Calu3 (cell line): ENCODE results near the gene HOXA11. TPM values are rescaled to one million over a fixed set of nuclear protein-coding genes. Genes with fewer than 3 reads are reported as not detected.

Experiments used
- BruUV-seq: library from RNA; stranded (reverse); fragments of 400-500 nt; replicated peaks from 2 replicates; lab custom pipeline; 2021; lab: Mats Ljungman, UMichigan
- CTCF ChIA-PET: fragments of 300-600 bp; sonication (Branson Sonifier 250); formaldehyde crosslinking; loops from one replicate; lab custom pipeline; 2022; ENCODE audit warnings: antibody characterized with exemption; lab: Charles Lee
- DNase-seq: peaks from one replicate; pipeline ENCODE4 v3.0.0; 2022
- H3K27ac Mint-ChIP-seq: one replicate; pipeline ENCODE4 v1.8.0; 2022; ENCODE audit warnings: mixed read lengths; ENCODE audit not compliant: unreplicated experiment
- H3K27me3 Mint-ChIP-seq: one replicate; pipeline ENCODE4 v1.8.0; 2022; ENCODE audit warnings: mixed read lengths; ENCODE audit not compliant: unreplicated experiment
- H3K36me3 Mint-ChIP-seq: one replicate; pipeline ENCODE4 v1.8.0; 2022; ENCODE audit warnings: mild to moderate bottlenecking, moderate library complexity, mixed read lengths; ENCODE audit not compliant: insufficient read depth, unreplicated experiment
- H3K4me1 Mint-ChIP-seq: one replicate; pipeline ENCODE4 v1.8.0; 2022; ENCODE audit warnings: mild to moderate bottlenecking, low read depth, mixed read lengths; ENCODE audit not compliant: unreplicated experiment
- H3K4me3 Mint-ChIP-seq: one replicate; pipeline ENCODE4 v1.8.0; 2022; ENCODE audit warnings: mild to moderate bottlenecking, low read depth, moderate library complexity, mixed read lengths; ENCODE audit not compliant: unreplicated experiment
- H3K9me3 Mint-ChIP-seq: one replicate; pipeline ENCODE4 v1.8.0; 2022; ENCODE audit warnings: low read depth, mixed read lengths; ENCODE audit not compliant: unreplicated experiment
- intact Hi-C: fragments of 100-400 bp; cut with micrococcal nuclease; formaldehyde crosslinking; loops from one replicate; pipeline ENCODE4 v1.10.0; 2022; ENCODE audit not compliant: unreplicated experiment
- total RNA-seq: library from RNA; stranded (reverse); gene quantifications from 2 replicates; pipeline ENCODE4 v1.2.3, GENCODE V29; 2022
- TF ChIP-seq, protein P1 (sequence below): fragments of 200-600 bp; IDR thresholded peaks from one replicate; pipeline ENCODE4 v1.8.0; 2022; ENCODE audit warnings: antibody characterized with exemption; ENCODE audit not compliant: unreplicated experiment

The HOXA11 gene
- total RNA-seq, 1 experiment from 2014 or later = 0.54 TPM

DNA sequence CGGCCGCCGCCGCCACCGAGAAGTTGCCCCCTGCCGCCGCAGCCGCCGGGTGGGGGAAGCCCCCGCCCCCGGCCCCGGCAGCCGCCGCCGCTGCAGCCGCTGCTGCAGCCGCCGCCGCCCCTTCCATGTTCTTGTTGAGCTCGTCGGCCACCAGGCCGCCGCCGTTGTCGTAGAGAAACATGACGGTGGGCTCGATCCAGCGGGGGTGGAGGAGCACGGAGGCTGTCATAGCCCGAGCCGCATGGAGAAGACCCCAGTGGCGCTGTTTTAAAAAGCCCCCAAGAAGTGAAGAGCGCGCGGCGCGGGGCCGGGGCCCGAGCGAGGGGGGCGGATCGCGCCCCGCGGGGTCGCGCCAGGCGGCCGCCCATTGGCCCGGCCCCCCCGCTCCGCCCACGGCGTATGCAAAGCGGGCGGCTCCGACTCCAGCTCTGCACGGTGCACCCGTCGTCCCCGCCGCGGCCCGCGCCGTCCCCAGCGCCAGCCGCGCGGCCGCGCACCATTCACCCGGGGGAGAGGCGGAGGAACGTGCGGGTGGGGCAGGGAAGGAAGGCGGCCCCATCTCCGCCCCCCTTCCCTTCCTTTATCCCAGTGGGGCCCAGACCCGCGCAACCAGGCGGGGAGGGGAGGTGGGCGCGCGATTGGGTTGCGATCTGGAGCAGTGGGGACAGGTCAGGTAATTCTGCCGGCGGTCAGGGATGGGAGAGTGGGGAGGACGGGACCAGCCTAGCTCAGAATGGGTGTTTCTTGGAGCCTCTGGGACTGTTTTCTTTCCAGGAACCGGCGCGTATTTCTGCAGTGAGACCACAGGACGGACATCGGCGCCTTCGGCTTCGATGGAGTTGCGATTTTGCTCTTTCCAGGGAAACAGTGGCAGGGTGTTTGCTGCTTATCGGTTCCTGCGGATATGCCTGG is 15.1 kb upstream of the HOXA11 start, which contains the start of gene HOXA13:
Gene HOXA13, minus strand, starts transcription at position 243 of the 912 bp plus-strand sequence. Its CDS starts 14 bp downstream, at position 229.
- Mint-ChIP-seq H3K27me3 (peaks cover 49% of the 10 kb centered on the region), H3K4me1 (peaks cover 10% of the 10 kb centered on the region), H3K9me3 (no peaks in the 10 kb centered on the region), H3K27ac (no peak within 1 kb of the TSS), H3K36me3 (peaks cover 25% of the 10 kb centered on the region), H3K4me3 (peak within 1 kb of the TSS; percentile 71)
- no TSS peak for BruUV-seq
- peak; percentile 90 for DNase-seq
- TF ChIP-seq, protein P1, sequence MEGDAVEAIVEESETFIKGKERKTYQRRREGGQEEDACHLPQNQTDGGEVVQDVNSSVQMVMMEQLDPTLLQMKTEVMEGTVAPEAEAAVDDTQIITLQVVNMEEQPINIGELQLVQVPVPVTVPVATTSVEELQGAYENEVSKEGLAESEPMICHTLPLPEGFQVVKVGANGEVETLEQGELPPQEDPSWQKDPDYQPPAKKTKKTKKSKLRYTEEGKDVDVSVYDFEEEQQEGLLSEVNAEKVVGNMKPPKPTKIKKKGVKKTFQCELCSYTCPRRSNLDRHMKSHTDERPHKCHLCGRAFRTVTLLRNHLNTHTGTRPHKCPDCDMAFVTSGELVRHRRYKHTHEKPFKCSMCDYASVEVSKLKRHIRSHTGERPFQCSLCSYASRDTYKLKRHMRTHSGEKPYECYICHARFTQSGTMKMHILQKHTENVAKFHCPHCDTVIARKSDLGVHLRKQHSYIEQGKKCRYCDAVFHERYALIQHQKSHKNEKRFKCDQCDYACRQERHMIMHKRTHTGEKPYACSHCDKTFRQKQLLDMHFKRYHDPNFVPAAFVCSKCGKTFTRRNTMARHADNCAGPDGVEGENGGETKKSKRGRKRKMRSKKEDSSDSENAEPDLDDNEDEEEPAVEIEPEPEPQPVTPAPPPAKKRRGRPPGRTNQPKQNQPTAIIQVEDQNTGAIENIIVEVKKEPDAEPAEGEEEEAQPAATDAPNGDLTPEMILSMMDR = no peak
- intact Hi-C loops = loop anchor here (5.0 kb wide), 1 partner anchor 572 kb away; no protein-coding TSS in a partner anchor
- CTCF ChIA-PET = interaction anchor here (0.7 to 1.9 kb wide), 13 partner anchors 8 to 794 kb away, joined by 3 to 9 read pairs (median 3); no protein-coding TSS in a partner anchor

DNA sequence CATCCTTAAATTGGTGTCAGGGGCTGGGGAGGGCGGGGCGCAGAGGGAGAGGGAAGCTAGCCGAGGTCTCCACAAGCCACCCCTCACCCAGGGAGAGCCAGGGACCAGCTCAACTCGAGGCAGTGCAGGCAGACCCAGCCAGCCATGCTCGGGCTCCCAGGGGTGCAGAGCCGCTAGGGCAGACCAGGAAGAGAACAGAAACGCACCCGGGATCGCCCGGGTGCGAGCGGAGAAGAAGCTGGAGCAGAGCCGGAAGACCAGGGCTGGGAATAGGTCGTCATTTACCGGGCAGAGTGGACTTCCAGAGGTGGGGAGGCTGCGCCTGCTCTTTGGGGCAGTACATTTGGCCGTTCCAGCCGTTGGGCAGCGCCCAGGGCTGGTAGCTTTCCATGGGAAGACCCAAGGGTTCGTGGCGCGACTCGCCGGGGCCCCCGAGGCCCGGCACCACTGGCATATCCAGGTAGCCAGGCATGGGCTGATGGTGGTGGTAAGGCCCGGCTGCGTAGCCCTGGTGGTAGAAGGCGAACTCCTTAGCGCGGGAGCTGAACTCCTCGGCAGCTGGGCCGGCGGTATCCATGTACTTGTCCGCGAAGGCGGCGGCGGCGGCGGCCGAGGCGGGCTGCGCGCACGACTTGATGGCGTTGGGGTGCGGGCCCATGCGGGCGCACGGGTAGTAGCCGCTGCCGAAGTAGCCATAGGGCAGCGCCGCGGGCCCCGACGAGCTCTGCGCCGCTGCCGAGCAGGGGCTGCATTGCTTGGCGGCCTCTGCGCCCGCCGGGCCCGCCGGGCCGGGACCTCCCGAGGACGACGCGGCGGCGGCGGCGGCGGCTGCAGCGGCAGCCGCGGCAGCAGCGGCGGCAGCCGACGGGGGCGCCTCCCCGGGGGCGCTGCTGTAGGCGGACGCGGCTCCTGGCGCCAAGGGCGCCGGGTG is 14.1 kb upstream of the HOXA11 start:
- H3K27ac Mint-ChIP-seq = no peak overlapping the region
- no TSS peak for BruUV-seq
- peaks cover 25% of the 10 kb centered on the region for H3K36me3 Mint-ChIP-seq
- TF ChIP-seq, protein P1 = no peak
- H3K27me3 Mint-ChIP-seq = peaks cover 40% of the 10 kb centered on the region
- intact Hi-C loops = loop anchor here (5.0 kb wide), 1 partner anchor 573 kb away; no protein-coding TSS in a partner anchor
- CTCF ChIA-PET = interaction anchor here (0.5 to 1.9 kb wide), 20 partner anchors 9 to 948 kb away, joined by 3 to 9 read pairs (median 3); no protein-coding TSS in a partner anchor
- DNase-seq = peak; percentile 59
- no peaks in the 10 kb centered on the region for H3K9me3 Mint-ChIP-seq
- peak overlapping the region; percentile 71 for H3K4me3 Mint-ChIP-seq
- peaks cover 10% of the 10 kb centered on the region for H3K4me1 Mint-ChIP-seq

DNA sequence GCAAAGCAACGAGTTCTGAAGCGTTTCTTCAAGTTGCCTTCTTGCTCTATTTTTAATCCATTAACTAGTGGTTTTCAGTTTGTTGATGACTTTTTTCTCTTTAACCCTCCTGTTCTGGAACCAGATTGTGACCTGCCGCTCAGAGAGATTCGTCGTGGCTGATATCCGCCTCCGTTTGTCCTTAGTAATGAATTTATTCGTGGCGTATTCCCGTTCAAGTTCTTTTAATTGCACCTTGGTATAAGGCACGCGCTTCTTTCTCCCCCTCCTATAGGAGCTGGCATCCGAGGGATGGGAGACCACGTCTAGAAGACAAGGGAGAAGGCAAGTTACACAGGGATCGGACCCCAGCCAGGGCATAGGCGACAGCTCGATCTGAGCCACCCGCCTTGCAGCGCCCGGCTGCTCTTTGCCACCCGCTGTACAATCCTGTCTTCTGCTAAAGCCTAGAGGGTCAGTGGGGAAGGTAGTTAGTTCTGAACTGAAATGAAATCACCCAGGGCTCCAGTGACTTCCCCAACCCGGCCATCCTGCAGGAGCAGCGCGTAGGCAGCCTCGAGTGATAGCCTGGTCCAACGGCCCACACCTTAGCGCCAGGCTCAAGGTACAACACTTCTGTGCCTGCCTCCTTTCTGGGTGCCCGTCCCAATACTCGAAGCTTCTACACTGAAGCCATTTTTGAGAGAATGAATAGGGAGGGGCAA is 13.3 kb upstream of the HOXA11 start:
- peaks cover 25% of the 10 kb centered on the region for H3K36me3 Mint-ChIP-seq
- H3K27ac Mint-ChIP-seq = no peak overlapping the region
- CTCF ChIA-PET = interaction anchor here (0.5 to 1.2 kb wide), 8 partner anchors 10 to 895 kb away, joined by 3 to 5 read pairs (median 3); no protein-coding TSS in a partner anchor
- intact Hi-C loops = loop anchor here (5.0 kb wide), 1 partner anchor 574 kb away; no protein-coding TSS in a partner anchor
- TF ChIP-seq, protein P1 = no peak
- H3K9me3 Mint-ChIP-seq = no peaks in the 10 kb centered on the region
- peak overlapping the region; percentile 71 for H3K4me3 Mint-ChIP-seq
- no TSS peak for BruUV-seq
- DNase-seq = no peak
- H3K27me3 Mint-ChIP-seq = peaks cover 31% of the 10 kb centered on the region
- peaks cover 10% of the 10 kb centered on the region for H3K4me1 Mint-ChIP-seq
